ENCODE data around the gene STX8.

Gene STX8

GRCh38 chr17:9443811-9444210 is 131.8 kb downstream of the STX8 start:
- no peak for DNase-seq (ENCODE audit: low read depth)

DNA sequence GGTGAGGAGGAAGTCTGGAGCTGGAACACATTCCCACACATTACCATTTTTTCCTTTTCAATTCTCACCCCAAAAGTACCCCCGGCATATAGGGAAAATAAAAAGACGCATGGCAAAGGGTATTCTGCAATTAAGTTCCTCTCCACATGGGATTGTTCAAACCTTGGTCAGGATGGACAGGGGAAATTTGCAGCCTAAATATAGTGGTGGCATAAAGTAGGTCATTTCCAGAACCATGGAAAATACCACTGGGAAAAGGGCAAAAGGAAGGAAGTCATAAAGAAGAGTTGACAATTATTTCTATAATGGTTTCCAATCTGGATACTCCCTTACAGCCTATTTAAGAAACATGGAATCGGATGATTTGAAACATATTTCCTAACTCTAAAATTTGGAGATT is 135.8 kb downstream of the STX8 start:
- no peak for DNase-seq (ENCODE audit: low read depth)

DNA sequence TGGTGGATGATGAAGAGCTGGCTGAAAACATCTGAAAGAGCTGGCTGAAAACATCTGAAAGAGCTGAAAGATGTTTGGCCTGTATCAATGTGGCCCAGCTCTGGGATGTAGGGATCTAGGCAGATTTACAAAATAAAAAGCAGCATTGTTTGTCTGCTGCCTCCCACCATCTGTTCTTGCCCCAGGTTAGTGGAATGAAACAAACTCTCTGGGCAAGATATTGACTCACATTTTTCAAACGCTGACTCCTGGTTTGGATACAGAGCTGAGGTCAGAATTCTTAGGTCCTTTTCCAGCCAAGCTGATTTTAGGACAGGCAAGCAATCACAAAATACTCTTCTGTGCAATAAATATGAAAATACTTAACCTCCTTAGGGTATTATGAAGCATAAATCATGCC is 139.0 kb downstream of the STX8 start:
- no peak for DNase-seq (ENCODE audit: low read depth)

DNA sequence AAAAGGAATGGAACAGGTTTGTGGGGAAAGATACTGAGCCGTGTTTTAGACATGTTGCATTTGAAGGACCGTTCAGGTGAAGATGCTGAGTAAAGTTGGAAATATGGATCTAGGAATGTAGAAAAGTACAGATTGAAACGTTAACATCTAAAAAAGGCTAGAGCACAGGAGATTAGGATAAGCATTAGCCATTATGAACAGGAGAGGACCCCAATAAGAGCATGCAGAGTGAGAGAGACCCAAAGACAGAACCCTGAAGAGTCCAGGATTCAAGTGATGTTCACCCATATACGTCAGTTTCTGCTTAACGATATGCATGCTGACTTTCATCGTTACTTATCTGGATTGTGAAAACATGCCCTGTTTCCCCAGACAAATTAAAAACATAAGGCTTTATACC is 140.5 kb downstream of the STX8 start:
- DNase-seq (ENCODE audit: low read depth), result no peak

GRCh38 chr17:9434642-9435057 is 141.0 kb downstream of the STX8 start:
- DNase-seq (ENCODE audit: low read depth), result no peak

- DNase-seq (ENCODE audit: low read depth), result no peak
Observed at GRCh38 chr17:9432934-9433421, 142.6 kb downstream of the STX8 start.

- DNase-seq (ENCODE audit: low read depth), result peak; percentile 72
Observed at GRCh38 chr17:9432134-9432885, 143.3 kb downstream of the STX8 start.

- DNase-seq (ENCODE audit: low read depth), result no peak
Observed at GRCh38 chr17:9431620-9432019, 144.0 kb downstream of the STX8 start.

- DNase-seq (ENCODE audit: low read depth), result peak; percentile 32
Observed at GRCh38 chr17:9427465-9428315, 147.9 kb downstream of the STX8 start.

GRCh38 chr17:9424071-9424640 is 151.5 kb downstream of the STX8 start:
- no peak for DNase-seq (ENCODE audit: low read depth)

DNA sequence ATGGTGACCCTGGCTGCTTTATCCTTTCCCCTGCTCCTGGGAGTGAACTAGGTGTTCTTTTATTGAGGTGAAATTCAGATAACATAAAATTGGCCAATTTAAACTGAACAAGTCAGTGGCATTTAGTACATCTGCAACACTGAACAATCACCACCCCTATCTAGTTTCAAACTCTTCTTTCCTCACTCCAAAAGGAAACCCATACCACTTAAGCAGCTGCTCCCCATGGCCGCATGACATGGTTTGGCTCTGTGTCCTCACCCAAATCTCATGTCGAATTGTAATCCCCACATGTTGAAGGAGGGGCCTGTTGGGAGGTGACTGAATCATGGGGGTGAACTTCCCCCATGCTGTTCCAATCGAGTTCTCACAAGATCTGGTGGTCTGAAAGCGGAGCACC is 154.1 kb downstream of the STX8 start:
- DNase-seq (ENCODE audit: low read depth), result no peak

- no peak for DNase-seq (ENCODE audit: low read depth)
Observed at GRCh38 chr17:9419932-9420453, 155.6 kb downstream of the STX8 start.

GRCh38 chr17:9414471-9414870 is 161.1 kb downstream of the STX8 start:
- no peak for DNase-seq (ENCODE audit: low read depth)

- DNase-seq (ENCODE audit: low read depth), result no peak
Observed at GRCh38 chr17:9410737-9411136, 164.9 kb downstream of the STX8 start.

GRCh38 chr17:9410301-9410700 is 165.3 kb downstream of the STX8 start:
- DNase-seq (ENCODE audit: low read depth), result no peak

GRCh38 chr17:9409878-9410277 is 165.7 kb downstream of the STX8 start:
- no peak for DNase-seq (ENCODE audit: low read depth)

DNA sequence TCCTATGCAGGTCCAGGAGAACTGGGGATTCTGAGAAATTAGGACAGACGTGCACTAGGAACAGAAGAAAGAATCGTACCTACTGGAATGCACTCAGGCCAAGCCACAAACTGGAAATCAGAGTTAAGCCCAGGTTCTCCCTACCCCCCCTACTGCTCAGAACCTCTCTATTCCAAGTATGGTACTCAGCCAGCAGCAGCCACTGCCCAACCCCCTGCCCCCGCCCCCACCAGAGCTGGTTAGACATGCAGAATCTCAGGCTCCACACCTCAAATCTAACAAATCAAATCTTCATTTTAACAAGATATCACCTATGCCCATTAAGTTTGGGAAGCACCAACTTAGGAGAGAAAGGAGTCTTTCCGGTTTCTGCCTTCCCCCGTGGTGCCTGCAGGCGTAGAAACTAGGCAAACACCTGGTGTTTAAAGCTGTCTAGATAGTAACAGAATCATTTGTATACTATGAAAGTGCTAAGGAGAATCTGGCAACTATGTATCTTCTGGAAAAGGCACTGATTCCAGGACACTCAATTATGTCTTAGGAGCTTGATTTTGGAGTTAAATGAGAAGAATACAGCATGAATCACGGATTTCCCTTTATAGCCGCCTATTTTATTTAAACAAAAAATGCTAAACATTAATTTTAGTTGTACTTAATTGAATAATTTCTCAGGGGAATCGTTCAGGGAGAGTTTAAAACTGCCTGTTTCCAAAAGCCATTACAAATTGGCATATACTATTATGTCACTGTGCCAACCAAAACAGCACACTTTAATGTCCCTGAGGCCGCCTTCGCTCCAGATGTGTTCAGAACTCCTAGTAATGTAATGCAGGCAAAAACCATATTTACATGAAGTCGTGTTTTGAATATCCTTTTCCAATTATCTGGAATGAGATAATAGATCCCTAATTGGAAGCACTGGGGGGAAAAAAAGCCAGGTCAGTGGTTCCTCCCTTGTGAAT is 166.5 kb downstream of the STX8 start:
- peak; percentile 59 for DNase-seq (ENCODE audit: low read depth)

- no peak for DNase-seq (ENCODE audit: low read depth)
Observed at GRCh38 chr17:9408381-9408780, 167.2 kb downstream of the STX8 start.

- peak; percentile 39 for DNase-seq (ENCODE audit: low read depth)
Observed at GRCh38 chr17:9406046-9406606, 169.5 kb downstream of the STX8 start.

GRCh38 chr17:9403257-9403656 is 172.4 kb downstream of the STX8 start:
- DNase-seq (ENCODE audit: low read depth), result no peak

GRCh38 chr17:9402590-9403199 is 172.9 kb downstream of the STX8 start:
- no peak for DNase-seq (ENCODE audit: low read depth)
